Fibroblast of upper back skin (primary cell): ENCODE data around the gene IGFBP4.
A peak's percentile ranks its signal among the peaks of the same experiment; 100 is the strongest.

Source experiments
- DNase-seq: peaks from one replicate; pipeline ENCODE4 v3.0.0-alpha.2; 2013

The IGFBP4 gene

DNA sequence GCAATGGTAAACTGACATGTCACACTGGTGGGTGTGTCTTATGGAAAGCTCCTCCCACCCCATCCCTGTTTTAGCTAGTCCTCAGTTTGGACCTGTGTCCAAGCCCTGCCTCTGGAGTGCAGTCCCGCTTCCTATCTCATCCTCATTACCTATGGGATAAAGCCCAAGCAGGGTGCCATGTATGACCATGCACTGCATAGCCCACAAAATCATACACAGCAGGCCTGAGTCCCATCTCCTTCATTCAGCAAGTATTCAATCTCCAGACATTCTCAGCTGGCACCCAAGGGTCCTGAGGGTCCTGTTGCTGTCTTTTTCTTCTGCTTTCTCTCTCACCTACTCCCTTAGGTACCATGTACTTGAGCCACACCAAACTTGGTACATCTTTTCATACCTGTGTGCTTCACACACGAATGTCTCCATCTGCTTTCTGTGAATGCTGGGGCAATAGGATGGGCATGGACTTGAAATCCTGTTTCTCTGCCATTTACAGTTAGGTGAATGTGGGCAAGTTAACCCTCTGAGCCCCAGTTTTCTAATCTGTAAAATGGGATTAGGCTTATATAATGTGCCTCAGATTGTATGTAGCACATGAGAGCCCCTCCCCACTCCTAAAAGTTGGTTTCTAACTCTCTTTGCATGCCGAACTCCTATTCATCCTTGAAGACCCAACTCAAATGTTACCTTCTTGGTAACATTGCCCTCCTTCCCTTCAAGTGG is 29.6 kb downstream of the IGFBP4 start:
- DNase-seq = no peak

DNA sequence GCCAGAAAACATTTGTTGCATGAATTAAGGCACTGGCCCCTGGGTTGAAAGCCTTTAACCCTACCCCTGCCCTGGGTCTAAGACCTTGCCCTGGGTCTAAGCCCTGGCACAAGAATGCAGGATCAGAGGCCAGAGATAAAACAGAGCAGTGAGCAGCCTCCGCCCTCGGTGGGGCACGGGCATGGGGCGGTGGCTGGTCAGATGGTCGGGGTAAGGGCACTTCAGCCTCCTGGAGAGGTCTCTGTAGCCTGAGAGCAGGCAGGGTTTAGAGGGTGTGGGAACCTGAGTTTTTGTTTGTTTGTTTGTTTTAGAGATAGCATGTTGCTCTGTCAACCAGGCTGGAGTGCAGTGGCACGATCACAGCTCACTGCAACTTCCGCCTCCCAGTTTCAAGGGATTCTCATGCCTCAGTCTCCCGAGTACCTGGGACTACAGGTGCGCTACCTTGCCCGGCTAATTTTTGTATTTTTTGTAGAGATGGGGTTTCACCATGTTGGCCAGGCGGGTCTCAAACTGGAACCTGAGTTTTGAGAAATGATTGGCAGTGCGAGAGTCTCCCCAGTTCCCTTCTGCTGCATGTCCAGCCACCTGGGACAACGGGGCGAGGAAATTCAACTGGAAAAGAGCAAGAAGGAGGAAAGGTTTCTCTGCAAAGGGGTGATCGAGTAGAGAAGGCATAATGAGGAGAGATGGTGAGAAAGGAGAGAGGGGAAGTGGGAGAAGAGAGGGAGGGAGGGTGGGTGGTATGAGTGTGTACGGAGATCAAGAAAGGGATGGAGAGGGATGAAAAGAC is 30.5 kb downstream of the IGFBP4 start:
- no peak for DNase-seq

DNA sequence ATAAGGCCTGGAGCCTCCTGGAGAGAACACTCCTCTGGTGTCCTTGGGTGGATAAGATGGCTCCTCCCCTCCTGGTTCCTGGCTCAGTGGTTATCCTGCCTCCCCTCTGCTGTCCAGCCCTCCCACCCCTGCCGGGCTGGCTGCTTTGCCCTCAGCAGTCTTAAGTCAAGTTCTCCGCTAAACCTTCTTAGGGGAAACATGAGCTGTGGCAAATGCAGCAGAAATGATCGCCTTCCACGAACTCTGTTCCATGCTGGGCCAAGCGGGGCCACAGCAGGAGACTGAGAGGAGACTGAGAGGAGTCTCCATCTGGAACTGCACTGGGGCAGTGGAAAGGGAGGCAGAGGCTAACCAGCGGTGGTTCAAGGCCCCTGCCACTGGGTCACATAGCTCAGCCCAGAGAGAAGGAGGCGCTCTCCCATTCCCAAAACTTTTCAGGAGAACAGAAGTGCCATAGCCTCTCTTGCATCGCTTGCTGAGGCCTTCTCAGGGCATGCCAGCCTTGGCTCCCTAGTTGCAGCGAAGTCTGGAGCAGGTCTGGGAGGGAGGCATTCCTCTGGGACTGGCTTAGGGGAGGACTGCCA is 31.3 kb downstream of the IGFBP4 start:
- DNase-seq = no peak

DNA sequence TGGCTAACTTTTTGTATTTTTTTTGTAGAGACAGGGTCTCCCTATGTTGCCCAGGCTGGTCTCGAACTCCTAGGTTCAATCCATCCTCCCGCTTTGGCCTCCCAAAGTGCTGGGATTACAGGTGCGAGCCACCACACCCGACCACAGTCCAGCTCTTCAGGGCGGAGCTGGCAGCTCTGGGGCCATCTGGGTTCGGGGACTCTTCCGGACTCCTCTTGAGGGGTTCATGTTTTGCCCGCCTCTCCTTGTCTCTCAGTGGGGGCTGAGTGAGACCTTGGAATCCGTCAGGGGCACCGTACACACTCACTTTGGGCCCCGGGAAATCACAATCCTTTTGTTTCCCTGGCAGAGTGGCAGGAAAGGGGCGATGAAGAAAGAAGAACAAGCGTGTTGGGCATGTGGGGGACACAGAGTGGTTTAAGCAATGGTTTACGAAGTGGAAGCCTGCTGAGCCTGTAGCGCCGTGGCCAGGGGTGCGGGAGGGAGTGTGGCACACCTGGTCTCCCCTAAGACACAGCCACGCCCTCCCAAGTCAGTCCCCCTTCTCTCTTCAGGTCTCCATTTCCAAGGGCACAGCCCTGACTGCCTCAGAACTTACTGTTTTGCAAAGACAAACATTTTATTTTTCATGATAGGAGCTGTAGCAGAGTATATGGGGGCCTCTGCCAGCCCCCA is 32.1 kb downstream of the IGFBP4 start:
- DNase-seq = no peak

DNA sequence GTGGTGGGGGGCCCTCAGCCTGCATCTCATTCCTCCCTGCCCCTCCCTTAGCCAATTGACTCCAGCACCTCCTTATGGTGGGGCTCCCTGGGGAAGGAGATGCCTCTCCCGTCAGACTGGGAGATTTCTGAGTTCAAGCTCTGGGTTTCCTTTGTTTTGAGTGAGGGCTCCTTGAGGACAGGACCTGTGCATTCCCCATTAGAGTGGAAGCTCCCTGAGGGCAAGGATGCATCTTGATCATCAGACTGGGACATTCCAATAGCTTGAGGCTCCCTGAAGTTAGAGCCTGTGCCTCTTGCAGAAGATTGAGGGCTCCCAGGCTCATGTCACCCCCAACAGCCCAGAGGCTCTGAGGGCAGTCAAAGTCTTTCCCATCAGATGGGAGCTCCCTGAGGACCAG is 34.5 kb downstream of the IGFBP4 start:
- DNase-seq = no peak

DNA sequence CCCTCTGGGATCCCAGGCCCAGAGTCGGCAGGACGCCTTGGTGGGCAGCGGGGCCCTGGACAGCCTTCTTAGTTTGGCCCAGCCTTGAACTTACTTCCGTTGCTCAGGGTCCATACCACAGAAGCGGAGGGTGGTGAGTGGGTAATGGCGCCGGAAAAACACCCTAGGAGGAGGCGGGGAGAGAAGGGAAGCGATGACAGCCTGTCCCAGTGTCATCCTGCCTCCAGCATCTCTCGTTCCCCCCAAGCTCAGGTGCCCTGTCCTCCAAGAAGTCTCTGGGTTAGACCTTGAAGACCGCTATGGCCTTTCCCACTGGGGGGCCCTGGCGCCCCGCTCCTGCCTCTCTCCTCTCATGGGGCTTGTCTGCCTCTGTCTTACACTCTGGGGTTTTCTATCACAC is 35.2 kb downstream of the IGFBP4 start:
- no peak for DNase-seq

DNA sequence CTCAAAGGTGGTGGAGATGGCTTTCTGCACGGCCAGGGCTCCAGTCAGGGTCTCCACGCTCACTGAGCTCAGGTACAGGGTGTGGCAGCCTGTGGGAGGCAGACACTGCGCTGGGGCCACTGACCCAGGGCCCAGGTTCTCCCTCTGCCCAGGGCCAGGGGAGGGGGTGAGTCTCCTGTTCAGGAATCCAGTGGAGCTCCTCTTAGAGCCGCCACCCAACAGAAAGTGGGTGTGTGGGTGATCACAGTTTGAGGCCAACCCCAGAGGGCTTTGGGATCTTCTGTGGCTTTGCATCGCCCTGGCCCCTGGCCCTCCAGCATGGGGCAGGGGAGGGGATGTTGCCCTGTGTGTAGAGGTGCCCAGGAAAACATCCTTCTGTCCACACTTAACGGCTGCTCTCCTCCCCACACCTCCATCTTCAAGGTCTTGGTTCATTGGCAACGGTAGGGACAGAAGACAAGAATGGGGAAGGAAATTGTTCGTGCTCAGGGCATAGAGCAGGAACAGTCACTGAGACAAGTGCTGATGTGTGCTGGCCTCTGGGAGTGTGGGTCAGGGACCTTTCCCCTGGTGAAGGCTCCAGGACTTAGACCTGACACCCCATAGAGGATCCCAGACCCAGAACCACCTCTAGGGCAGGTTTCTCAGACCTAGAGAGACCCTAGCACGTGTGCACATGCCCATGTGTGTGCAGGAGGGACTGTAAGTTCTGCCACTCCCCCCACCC is 36.7 kb downstream of the IGFBP4 start:
- no peak for DNase-seq

DNA sequence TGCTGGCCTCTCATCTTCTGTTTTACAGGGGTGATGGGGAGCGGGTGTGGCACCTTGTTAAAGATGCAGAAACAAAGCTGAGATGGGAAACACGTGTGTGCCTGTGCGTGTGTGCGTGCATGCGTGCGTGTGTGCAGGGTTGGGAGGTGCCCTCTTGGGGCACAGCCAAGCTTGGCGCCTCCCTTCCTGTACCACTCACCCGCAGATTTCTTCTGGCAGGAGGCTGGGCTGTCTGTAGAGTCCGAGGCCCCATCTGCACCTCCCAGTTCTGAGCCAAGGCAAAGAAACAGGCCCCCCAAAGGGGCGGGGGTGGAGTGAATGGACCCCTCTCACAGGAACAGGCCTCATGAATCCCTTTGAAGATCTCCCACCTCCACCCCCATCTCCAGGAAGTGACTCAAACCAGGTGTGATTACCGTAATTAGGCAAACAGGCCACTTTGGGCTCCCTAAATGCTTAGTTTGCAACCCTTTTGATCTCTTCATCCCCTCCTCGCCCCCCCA is 37.3 kb downstream of the IGFBP4 start:
- DNase-seq = no peak

DNA sequence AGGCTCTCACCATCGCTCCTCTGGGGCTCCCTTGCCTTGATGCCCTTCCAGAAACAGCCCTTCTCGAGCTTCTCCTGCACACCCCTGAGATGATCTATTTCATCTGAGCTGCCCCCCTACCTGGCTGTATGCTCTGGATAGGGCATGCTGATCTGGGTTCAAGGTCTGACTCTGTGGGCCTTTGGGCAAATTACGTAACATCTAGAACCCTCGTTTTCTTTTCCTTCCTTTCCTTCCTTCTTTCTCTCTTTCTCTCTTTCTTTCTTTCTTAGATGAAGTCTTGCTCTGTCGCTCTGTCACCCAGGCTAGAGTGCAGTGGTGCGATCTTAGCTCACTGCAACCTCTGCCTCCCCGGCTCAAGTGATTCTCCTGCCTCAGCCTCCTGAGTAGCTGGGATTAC is 37.9 kb downstream of the IGFBP4 start:
- DNase-seq = no peak

DNA sequence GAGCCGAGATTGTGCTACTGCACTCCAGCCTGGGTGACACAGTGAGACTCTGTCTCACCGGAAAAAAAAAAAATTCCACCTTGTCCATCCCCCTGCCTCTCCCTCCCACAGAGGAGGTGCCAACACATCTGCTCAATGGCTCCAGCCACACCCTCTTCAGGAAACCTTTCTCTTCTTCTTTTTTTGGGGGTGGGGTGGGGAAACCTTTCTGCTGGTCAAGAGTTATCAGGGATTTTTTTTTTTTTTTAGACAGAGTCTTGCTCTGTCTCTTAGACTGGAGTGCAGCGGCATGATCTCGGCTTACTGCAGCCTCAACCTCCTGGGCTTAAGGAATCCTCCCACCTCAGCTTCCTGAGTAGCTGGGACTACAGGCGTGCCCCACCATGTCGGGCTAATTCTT is 39.5 kb downstream of the IGFBP4 start:
- no peak for DNase-seq

DNA sequence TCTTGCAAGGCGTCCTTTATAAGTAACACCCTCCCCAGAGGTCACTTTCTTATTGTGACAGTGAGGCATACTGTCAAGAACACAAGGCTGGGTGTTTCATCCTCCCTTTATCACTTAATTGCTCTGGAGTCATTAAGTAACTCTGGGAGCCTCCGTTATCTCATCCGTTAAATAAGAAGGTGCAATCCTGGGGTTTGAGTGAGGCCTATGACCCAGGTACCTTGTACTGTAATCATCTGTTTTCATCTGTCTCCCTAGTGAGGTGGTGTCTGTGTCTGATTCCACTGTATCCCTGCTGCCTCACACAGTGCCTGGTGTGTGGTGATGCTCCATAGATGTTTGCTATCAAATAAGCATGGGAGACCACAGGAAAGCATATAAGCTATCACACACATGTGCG is 40.4 kb downstream of the IGFBP4 start:
- DNase-seq = no peak

DNA sequence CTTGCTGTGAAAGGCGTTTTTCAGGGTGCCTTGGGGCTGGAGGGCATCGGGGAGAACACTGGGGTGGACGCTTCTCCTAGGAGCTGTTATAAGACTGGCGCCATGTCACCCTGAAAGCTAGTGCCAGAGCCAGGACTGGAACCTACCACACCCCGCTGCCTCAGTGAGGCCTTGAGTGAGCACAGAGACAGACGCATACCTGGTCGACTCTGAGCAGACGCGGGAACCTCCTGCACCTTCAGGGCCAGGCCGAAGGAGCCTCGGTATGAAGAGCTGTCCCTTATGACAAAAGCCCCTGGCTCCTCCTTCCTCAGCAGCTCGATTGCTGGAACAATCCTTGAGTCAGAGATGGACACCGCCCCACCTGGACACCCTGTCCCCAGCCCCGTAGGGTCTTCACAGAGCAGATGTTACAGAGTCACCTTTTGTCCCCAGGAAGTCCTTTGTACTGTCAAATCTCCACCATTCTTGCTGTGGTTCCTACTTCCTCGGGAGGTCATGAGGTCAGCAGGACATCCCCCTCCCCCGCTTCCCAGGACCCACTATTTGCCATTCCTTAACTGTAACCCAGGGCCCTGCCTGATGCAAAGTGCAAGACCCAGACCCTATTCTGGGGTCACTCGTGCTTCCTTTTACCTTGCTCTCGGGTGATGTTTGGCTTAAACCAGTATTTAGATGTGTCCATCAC is 41.2 kb downstream of the IGFBP4 start:
- no peak for DNase-seq

DNA sequence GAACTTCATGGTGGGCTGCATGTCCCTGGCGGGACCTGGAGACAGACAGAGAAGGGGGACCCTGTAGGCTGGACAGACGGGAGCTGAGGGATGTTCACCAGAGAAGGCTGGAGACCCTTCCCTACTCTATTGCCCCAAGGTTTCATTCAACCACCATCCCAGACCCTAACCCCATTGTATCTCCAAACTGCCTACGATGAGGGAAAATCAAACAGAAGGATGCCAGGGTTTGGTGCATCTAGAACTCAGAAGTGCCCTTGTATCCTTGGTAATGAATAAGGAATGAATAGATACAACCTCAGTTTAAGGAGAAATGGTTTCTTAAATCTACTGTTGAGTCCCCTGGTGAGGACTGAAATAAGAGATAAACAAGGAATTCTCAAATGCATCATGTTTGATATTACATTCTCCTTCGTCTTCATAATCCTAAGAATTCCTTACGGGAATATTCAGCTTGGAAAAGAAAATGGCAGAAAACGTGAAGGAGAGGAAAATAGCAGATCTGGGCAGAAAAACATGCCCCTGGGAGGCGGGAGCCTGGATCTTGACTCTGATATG is 41.8 kb downstream of the IGFBP4 start:
- DNase-seq = no peak

DNA sequence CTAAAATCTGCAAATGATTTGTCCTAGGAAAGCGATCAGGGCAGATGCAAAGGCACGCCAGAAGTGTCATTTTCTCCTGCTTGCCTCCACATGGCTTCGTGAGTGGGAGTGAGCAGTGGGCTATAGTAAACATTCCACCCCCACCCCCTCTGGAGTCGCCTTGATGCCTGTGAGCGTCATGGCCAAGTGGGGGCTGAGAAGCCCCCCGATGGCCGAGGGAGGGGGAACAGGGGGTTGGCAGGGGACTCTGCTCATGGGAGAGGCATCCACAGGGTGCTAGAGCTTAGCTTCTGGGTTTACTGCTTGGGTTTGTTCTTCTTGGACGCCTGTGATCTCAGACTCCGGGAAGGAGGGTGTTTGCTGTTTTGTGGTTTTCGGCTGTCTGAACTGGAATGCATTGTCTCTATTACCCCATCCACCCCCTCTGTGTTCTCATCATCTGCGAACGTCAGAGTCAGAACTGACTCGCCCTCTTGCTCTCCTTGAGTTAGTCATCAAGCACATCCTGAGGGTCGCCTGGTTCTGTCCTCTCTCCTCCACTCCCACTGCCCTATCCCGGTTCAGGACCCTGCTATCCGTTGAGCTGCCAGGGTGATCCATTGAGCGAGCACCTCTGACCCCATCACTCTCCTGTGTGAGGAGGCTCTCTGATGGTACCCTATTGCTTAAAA is 42.7 kb downstream of the IGFBP4 start:
- peak; percentile 99 for DNase-seq

DNA sequence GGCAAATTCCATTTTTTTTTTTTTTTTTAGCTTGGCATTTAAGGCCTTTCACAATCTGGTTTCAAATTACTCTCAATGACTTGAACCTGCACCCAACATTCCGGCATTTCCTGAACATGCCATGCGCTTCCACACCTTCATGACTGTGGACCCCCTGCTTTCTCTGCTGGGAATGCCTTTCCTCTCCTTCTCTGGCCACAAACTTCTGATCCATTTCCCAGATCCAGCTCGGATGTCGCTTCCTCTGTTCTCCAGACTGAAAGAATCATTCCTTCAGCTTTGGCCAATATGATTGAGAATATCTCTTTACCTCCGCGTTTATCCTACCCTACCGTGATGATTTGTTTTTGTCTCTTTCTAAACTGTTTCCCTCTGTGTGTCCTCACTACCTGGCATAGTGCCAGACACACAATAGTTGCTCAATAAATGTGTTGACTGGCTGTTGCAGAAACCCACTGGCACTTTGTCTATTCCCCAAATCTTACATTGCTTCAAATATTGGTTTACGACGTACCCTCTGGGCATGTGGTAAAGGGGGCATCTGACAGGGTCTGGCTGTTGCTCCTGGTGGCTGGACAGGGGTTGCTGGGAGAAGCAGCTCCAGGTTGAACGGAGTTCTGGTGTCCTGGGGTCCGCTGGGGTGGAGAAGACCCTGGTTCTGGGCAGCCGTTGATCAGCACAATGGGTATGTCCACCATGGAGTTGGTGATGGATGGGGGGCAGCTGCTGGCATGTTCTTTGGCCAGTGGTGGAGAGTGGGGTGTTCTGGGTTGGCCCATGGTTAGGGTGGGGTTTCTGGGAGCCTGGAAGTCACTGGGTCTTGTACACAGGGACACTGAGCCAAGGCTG is 43.5 kb downstream of the IGFBP4 start:
- DNase-seq = peak; percentile 95

DNA sequence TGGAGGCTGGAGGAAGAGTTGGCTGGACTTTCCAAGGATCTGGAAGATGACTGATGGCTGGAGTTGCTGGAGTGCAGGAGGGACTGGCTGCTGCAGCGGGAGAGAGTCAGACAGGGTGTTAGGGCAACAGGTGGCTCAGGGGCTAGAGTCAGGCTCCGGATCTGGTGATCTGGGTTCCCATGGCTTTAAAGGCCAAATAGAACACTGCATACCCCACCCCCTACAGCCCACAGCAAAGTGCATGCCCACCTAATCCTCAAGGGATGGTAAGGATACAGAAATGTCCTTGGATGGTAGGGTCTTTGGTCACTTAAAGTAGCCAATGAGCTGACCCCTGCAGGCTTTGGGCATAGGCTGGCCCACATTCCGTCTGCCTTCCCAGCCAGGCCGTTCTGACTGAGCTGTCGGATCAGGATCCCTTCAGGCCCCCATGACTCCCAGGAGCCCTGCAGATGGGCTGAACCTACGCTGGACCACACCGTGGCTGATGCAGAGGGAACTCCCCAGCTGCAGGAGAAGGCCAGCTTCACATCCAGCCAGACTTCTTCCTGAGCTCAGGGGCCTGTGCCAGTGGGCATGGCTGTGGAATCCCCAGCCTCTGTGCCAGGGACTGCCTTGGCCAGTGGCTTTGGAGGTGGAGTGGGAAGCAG is 44.2 kb downstream of the IGFBP4 start:
- DNase-seq = no peak

DNA sequence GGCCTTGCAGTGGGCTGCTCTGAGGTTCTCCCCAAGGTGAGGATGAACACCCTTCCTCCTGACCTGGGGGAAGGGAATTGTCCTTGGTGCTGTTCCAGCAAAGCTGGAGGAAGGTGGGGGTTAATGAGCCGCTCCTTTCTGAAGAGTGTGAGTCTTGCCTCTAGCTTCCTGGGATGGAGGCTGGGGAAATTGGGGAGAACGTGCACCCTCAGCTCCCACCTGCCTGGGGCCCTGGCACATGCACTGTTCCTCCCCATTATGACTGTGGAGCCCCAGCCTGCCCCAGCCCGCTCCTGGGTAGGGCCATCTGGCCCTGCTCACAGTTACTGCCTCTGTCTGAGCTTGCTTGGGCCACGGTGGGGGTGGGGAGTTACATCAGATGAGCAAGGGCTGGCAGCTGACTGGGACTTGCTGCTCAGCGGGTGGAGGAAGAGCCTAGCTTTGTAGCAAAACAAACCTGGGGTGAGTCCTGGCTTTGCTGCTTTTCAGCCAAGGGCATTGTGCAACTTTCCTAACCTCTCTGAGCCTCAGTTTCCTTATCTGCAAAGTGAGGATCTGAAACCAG is 47.1 kb downstream of the IGFBP4 start:
- peak; percentile 81 for DNase-seq

DNA sequence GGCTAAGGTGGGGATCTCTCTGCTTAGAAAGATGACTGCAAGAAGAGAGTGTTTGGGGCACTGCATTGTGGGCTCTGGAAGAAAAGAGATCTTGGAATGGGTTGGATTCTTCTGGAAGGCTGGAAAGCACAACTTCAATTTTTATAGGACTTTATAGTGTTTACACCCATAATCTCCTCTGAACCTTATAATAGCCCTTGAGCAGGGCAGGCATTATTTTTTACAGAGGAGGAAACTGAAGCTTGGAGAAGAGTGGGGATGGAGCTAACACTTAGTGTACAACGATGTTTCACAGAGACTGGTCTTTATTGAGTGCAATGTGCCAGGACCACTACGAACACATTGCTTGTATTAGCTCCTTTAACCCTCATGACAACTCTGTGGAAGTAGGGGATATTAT is 47.7 kb downstream of the IGFBP4 start:
- DNase-seq = no peak

DNA sequence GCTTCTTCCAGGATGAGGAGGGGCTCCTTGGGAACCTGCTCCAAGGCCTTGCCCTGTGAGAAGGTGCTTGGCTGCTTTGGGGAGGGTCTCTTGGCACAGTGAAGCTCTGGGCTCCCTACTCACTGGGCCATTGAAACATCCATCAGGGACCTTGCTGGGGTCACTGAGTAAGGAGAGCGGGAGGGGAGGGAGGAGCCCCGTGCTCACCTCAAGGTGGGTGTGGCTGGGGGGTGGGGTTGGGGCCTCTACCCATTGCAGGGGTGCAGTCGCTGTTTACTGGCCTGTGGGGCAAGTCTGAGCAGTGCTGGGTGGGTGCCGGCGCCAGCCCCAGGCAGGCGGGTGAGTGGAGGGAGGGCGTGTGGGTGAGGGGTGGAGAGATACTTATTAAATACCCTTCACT is 48.2 kb downstream of the IGFBP4 start:
- DNase-seq = no peak
